Psoas muscle (tissue), 8 donors: ENCODE results near the gene SCG2. TPM values are rescaled to one million over a fixed set of nuclear protein-coding genes. Genes with fewer than 3 reads are reported as not detected.

Experiments
- ATAC-seq, 4 donors: fragments of 200-7000 bp; cut with Tn5 transposase; one replicate each; pipeline ENCODE4 v1.9.1; 2020; ENCODE audit warnings: moderate library complexity in 3 of 4, mild to moderate bottlenecking in 2 of 4
- DNase-seq, 2 donors: peaks; one replicate each; pipeline ENCODE4 v3.0.0-alpha.2; 2020
- H3K27ac ChIP-seq: fragments of 200-600 bp; one replicate; pipeline ENCODE4 v1.8.0; 2022
- H3K27me3 ChIP-seq, 3 donors: fragments of 200-600 bp in 1 of 3; one replicate each; pipeline versions ENCODE4 v1.6.1 to v1.8.0; 2013 to 2022; ENCODE audit warnings: low read length in 2 of 3, mild to moderate bottlenecking in 2 of 3, moderate library complexity in 1 of 3; ENCODE audit not compliant: insufficient read depth in 3 of 3
- H3K36me3 ChIP-seq, 2 donors: fragments of 200-600 bp in 1 of 2; one replicate each; pipeline versions ENCODE4 v1.6.1 to v1.8.0; 2013 to 2022; ENCODE audit warnings: low read depth in 1 of 2, mild to moderate bottlenecking in 1 of 2, moderate library complexity in 1 of 2; ENCODE audit not compliant: insufficient read depth in 1 of 2
- H3K4me1 ChIP-seq: fragments of 200-600 bp; one replicate; pipeline ENCODE4 v1.8.0; 2022
- H3K4me3 ChIP-seq: fragments of 200-600 bp; one replicate; pipeline ENCODE4 v1.8.0; 2022; ENCODE audit warnings: mild to moderate bottlenecking
- H3K9me3 ChIP-seq: fragments of 200-600 bp; one replicate; pipeline ENCODE4 v1.8.0; 2022
- CTCF ChIP-seq: fragments of 200-600 bp; IDR thresholded peaks from one replicate; pipeline ENCODE4 v1.8.0; 2022; ENCODE audit warnings: antibody characterized with exemption
- WGBS, 3 donors: extraction: QIAGEN DNeasy Blood & Tissue Kit; methylation state at CpG; one replicate each; pipeline versions ENCODE4 v1.1.6 to v1.1.7; 2013; 5-methylcytosine and 5-hydroxymethylcytosine counted together
- intact Hi-C, 2 donors: fragments of 100-400 bp; cut with DNase I; formaldehyde crosslinking; loops; one replicate each; pipeline versions ENCODE4 v1.11.0 to v1.14.2; 2022
- polyA plus RNA-seq, 3 donors: library from polyadenylated mRNA; stranded (reverse); fragments of 200-250 nt; gene quantifications; one replicate each; pipeline ENCODE4 v1.2.3, GENCODE V29; 2013
- total RNA-seq, 4 donors: library from RNA; stranded (reverse); fragmentation: NEBNext Ultra II Directional in 2 of 4; extraction: Animal tissue kit (Norgen Biotek cat#: 25700) in 2 of 4; gene quantifications; one replicate each; pipeline versions ENCODE4 v1.2.1 to v1.2.4, GENCODE V29; 2021 to 2023
- donor health status: healthy with polysubstance abuse.
- donor health status: DM: no; HTN: no; CAD: no; lungs with moderate emphysema.
- donor health status: Bipolar disorder and iron deficiency.
- donor health status: healthy.
- donor health status: DM: yes; HTN: yes; CAD: no.
- donor health status: DM: no; HTN: no; CAD: no.
- donor health status: DM: no; HTN: no; CAD: no.
- donor health status: DM: yes; HTN: yes; CAD: no.

Gene SCG2
- total and polyA plus RNA-seq, 7 donors: 0.05 to 0.12 (median 0.08) TPM; not detected in 4

DNA sequence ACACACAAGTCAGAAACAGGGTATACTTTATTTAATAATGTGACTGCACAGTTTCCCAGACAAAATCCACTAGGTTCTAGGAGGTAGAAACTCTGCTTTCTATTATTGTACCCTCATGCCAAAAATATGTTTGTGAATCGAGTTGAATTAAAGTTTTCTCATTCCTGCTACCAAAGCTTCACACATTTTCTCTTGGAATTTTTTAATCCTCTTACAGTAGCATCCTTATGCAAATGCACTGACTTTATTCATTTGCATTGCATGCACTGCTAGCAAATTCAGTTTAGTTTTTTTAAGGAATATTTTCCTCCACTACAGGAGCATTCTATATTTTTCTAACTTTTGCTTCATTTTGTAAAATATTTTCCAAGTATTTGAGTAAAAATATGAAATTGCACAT, 4.8 kb upstream of the SCG2 start:
- TF ChIP-seq CTCF: no peak
- 22 to 50% (median 35%) methylated on average over 1 of the region's 1 CpG for WGBS, 3 donors
- H3K4me3 ChIP-seq: no peak overlapping the region
- no peaks in the 10 kb centered on the region for H3K9me3 ChIP-seq
- no peak overlapping the region for H3K27ac ChIP-seq
- no peaks in the 10 kb centered on the region for H3K4me1 ChIP-seq
- no peaks in the 10 kb centered on the region for H3K36me3 ChIP-seq
- intact Hi-C loops: no loop called here
- DNase-seq (no peak), ATAC-seq (no peak)
- H3K27me3 ChIP-seq: peaks cover 0 to 5% (median 0%) of the 10 kb centered on the region in 3 donors

DNA sequence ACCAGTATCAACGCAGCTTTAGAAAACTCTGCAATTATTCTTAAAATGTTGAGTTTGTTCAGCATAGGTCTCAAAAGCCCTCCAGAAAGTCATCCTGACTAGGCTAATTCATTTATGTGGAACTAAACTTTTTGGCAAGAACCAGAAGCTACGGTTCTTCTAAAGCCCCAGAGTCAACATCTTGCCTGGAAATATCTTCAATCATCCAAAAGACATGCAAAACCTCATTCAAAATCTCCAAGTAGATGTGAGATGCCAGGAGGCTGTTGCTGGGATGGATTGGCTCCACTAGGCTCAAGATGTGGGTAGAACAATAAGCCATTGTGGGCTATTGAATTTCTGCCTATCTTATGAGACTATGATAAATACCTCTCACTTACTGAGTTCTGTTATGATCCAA, 2.1 kb upstream of the SCG2 start:
- intact Hi-C loops: no loop called here

GRCh38 chr2:223602972-223603371, 811 bp upstream of the SCG2 start:
- H3K9me3 ChIP-seq: no peaks in the 10 kb centered on the region
- TF ChIP-seq CTCF: no peak
- ATAC-seq: no peak
- 70 to 83% (median 79%) methylated on average over 2 of the region's 2 CpGs for WGBS, 3 donors
- no peaks in the 10 kb centered on the region for H3K36me3 ChIP-seq
- intact Hi-C loops: no loop called here
- H3K27ac ChIP-seq: no peak overlapping the region
- DNase-seq: no peak
- H3K27me3 ChIP-seq: peaks cover 0 to 5% (median 0%) of the 10 kb centered on the region in 3 donors
- H3K4me1 ChIP-seq: no peaks in the 10 kb centered on the region
- no peak overlapping the region for H3K4me3 ChIP-seq

More for the DNA sequence above, 2.1 kb upstream of the SCG2 start:
- ATAC-seq (no peak), DNase-seq (no peak)
- H3K36me3 ChIP-seq: no peaks in the 10 kb centered on the region
- 54 to 60% (median 56%) methylated on average over 2 of the region's 2 CpGs for WGBS, 3 donors
- H3K4me3 ChIP-seq: no peak overlapping the region
- no peak overlapping the region for H3K27ac ChIP-seq
- peaks cover 0 to 5% (median 0%) of the 10 kb centered on the region in 3 donors for H3K27me3 ChIP-seq
- no peaks in the 10 kb centered on the region for H3K9me3 ChIP-seq
- no peaks in the 10 kb centered on the region for H3K4me1 ChIP-seq
- no peak for TF ChIP-seq CTCF

- H3K9me3 ChIP-seq: no peaks in the 10 kb centered on the region
- TF ChIP-seq CTCF: no peak
- no peak overlapping the region for H3K27ac ChIP-seq
- H3K4me3 ChIP-seq: no peak overlapping the region
- intact Hi-C loops: no loop called here
- no peaks in the 10 kb centered on the region for H3K36me3 ChIP-seq
- peaks cover 0 to 3% (median 0%) of the 10 kb centered on the region in 3 donors for H3K27me3 ChIP-seq
- DNase-seq (no peak), ATAC-seq (no peak)
- no peaks in the 10 kb centered on the region for H3K4me1 ChIP-seq
Observed at GRCh38 chr2:223601018-223601417, 1.1 kb downstream of the SCG2 start.

DNA sequence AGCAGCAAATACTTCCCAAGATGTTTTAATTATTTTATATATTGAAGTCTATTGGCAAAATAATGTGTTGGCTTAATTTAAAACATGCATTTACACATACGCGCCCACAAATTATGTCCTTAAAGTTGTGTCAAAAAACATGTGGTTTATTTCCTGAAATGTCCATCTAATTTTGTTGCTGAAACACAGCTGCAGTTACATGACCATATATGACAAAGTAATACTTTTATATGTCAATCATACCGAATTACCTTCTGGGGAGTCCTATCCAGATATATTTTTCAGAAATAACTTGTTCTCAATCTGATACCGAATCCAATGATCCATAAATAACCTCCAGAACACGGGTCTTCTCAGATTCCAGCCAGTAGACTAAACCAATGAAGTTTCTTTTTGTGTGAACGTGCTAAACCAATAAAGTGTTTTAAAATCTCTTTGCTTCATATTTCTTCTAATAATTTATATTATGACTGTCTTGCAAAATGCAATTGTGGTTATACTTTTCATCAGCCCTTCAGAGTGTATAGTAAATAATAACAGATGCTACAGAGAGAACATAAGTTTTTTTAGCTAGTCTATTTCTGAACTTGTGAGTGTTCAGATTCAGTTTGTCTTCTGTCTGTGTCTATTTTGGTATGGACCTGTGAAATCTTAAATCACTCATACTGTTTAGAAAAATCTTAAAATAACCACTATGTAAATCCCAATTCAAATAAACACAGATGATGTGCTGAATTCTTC, 2.4 kb downstream of the SCG2 start:
- DNase-seq (no peak), ATAC-seq (no peak)
- Histone ChIP-seq H3K9me3 (no peaks in the 10 kb centered on the region), H3K4me1 (no peaks in the 10 kb centered on the region), H3K4me3 (no peak overlapping the region), H3K36me3 (no peaks in the 10 kb centered on the region), H3K27ac (no peak overlapping the region), H3K27me3 (peaks cover 0 to 6% (median 0%) of the 10 kb centered on the region in 3 donors)
- 56 to 59% (median 59%) methylated on average over 6 of the region's 6 CpGs for WGBS, 3 donors
- TF ChIP-seq CTCF: no peak
- intact Hi-C loops: no loop called here
